WTC11 (cell line): ENCODE measurements around the gene TTC7B. TPM values are rescaled to one million over a fixed set of nuclear protein-coding genes. Genes with fewer than 3 reads are reported as not detected.

Experiments
- ATAC-seq: fragments of 200-7000 bp; cut with Tn5 transposase; 2 replicates; pipeline ENCODE4 v1.10.0; 2021; ENCODE audit warnings: mild to moderate bottlenecking, moderate library complexity
- CTCF ChIA-PET: fragments of 300-600 bp; sonication (Branson Sonifier 250); formaldehyde crosslinking; loops from one replicate; lab custom pipeline; 2021; ENCODE audit warnings: antibody characterized with exemption; lab: Charles Lee
- POLR2A ChIA-PET: fragments of 350-600 bp; sonication (Branson Sonifier 250); formaldehyde crosslinking; loops from one replicate; lab custom pipeline; 2021; ENCODE audit warnings: antibody characterized with exemption; lab: Charles Lee
- DNase-seq: peaks from one replicate; pipeline ENCODE4 v3.0.0; 2021; ENCODE audit warnings: low spot score
- H3K27ac Mint-ChIP-seq: 2 replicates; pipeline ENCODE4 v1.8.0; 2021; ENCODE audit warnings: mixed read lengths
- H3K27me3 Mint-ChIP-seq: 2 replicates; pipeline ENCODE4 v1.8.0; 2021; ENCODE audit warnings: low read depth, mild to moderate bottlenecking, moderate library complexity, mixed read lengths
- H3K36me3 Mint-ChIP-seq: 2 replicates; pipeline ENCODE4 v1.8.0; 2021; ENCODE audit warnings: mixed read lengths
- H3K4me1 Mint-ChIP-seq: 2 replicates; pipeline ENCODE4 v1.8.0; 2022; ENCODE audit warnings: mixed read lengths
- H3K4me3 Mint-ChIP-seq: 2 replicates; pipeline ENCODE4 v1.8.0; 2021; ENCODE audit warnings: mild to moderate bottlenecking, moderate library complexity, mixed read lengths
- H3K9me3 Mint-ChIP-seq: 2 replicates; pipeline ENCODE4 v1.8.0; 2021; ENCODE audit warnings: mixed read lengths
- FOXK1 ChIP-seq: sonication (generic); formaldehyde crosslinking; IDR thresholded peaks from 2 replicates; pipeline ENCODE4 v1.8.0; 2022; ENCODE audit warnings: mild to moderate bottlenecking, moderate library complexity, missing genetic modification reagents
- FOXP1 ChIP-seq: sonication (generic); formaldehyde crosslinking; IDR thresholded peaks from 2 replicates; pipeline ENCODE4 v1.8.0; 2022; ENCODE audit warnings: missing genetic modification reagents, mild to moderate bottlenecking, moderate library complexity, borderline replicate concordance
- HMGXB4 ChIP-seq: sonication (generic); formaldehyde crosslinking; IDR thresholded peaks from 2 replicates; pipeline ENCODE4 v1.8.1; 2023; ENCODE audit warnings: mild to moderate bottlenecking, moderate library complexity, missing genetic modification reagents
- IRF2 ChIP-seq: sonication (generic); formaldehyde crosslinking; IDR thresholded peaks from 2 replicates; pipeline ENCODE4 v1.8.0; 2022; ENCODE audit warnings: low read depth, missing genetic modification reagents, borderline replicate concordance
- MAX ChIP-seq: sonication (generic); formaldehyde crosslinking; IDR thresholded peaks from 2 replicates; pipeline ENCODE4 v1.8.0; 2022; ENCODE audit warnings: mild to moderate bottlenecking, missing genetic modification reagents
- MXD4 ChIP-seq: fragments of 250-450 bp; sonication (Bioruptor Pico); IDR thresholded peaks from 2 replicates; pipeline ENCODE4 v1.8.0; 2021; ENCODE audit warnings: mild to moderate bottlenecking, moderate library complexity, borderline replicate concordance
- NR2C2 ChIP-seq: sonication (generic); formaldehyde crosslinking; IDR thresholded peaks from 2 replicates; pipeline ENCODE4 v1.8.0; 2022; ENCODE audit warnings: mild to moderate bottlenecking, missing genetic modification reagents
- OVOL2 ChIP-seq: fragments of 250-450 bp; sonication (Bioruptor Pico); IDR thresholded peaks from 2 replicates; pipeline ENCODE4 v1.9.0; 2021; ENCODE audit warnings: mild to moderate bottlenecking, borderline replicate concordance
- SP1 ChIP-seq: sonication (generic); formaldehyde crosslinking; conservative IDR thresholded peaks from 2 replicates; pipeline ENCODE4 v1.8.1; 2022; ENCODE audit warnings: missing genetic modification reagents
- USF2 ChIP-seq: sonication (generic); formaldehyde crosslinking; IDR thresholded peaks from 2 replicates; pipeline ENCODE4 v1.8.1; 2023; ENCODE audit warnings: mild to moderate bottlenecking, missing genetic modification reagents, moderate library complexity
- ZBTB21 ChIP-seq: sonication (generic); formaldehyde crosslinking; IDR thresholded peaks from 2 replicates; pipeline ENCODE4 v1.8.1; 2023; ENCODE audit warnings: mild to moderate bottlenecking, missing genetic modification reagents, borderline replicate concordance
- ZNF512 ChIP-seq: sonication (generic); formaldehyde crosslinking; IDR thresholded peaks from 2 replicates; pipeline ENCODE4 v1.8.1; 2022; ENCODE audit warnings: missing genetic modification reagents, borderline replicate concordance
- total RNA-seq: library from RNA; stranded (reverse); gene quantifications from 3 replicates; pipeline ENCODE4 v1.2.3, GENCODE V29; 2021
- TF ChIP-seq, protein P1 (sequence below): fragments of 200-600 bp; IDR thresholded peaks from 2 replicates; pipeline ENCODE4 v1.8.0; 2022; ENCODE audit warnings: antibody characterized with exemption
- TF ChIP-seq, protein P2 (sequence below): fragments of 250-450 bp; sonication (Bioruptor Pico); IDR thresholded peaks from 2 replicates; pipeline ENCODE4 v1.9.0; 2021; ENCODE audit warnings: mild to moderate bottlenecking
- TF ChIP-seq, protein P3 (sequence below): sonication (generic); formaldehyde crosslinking; IDR thresholded peaks from 2 replicates; pipeline ENCODE4 v1.8.1; 2023; ENCODE audit warnings: mild to moderate bottlenecking, missing genetic modification reagents
- TF ChIP-seq, protein P4 (sequence below): sonication (generic); formaldehyde crosslinking; IDR thresholded peaks from 2 replicates; pipeline ENCODE4 v1.8.0; 2023; ENCODE audit warnings: mild to moderate bottlenecking, missing genetic modification reagents

Gene TTC7B
- total RNA-seq, 1 experiment from 2014 or later: 27.6 TPM

DNA sequence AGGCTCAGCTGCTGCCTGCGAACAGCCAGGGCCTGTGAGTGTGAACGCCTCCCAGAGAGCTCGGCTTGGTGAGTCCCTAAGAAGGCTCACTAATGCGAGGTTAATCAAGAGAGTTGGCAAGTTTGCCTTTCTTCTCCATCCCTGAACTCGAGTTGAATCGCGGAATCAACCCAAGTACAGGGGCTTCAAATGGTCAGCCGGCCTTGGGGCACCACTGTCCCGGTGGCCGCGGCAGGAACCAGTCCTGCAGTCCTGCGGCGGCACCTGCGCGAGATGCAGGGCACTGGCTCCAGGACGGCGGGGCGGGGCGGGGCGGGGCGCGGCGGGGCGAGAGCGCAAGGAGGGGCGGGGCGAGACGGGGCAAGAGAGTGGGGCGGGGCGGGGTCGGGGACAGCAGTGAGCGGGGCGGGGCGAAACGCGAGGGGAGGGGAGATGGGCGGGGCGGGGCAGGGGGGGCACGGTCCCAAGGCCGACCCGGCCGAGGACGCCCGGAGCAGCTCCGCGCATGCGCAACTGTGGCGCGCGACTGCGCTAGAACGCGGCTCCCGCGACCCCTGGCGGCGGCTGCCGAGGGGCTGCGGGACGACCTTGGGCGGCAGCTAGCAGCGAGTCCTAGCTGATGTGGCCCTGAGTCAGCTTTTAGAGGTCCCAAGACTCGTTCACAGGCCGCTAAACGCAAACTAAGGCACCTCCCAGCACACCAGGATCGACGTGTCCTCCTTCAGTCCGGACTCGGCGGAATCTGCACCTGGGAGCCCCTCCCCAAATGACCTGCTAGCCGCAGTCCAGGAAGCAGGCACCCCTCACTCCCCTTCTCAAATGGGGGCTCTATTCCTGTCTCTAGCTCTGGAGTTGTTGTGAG lies 58.0 kb downstream of the TTC7B start (continued):
- TF ChIP-seq, protein P1, sequence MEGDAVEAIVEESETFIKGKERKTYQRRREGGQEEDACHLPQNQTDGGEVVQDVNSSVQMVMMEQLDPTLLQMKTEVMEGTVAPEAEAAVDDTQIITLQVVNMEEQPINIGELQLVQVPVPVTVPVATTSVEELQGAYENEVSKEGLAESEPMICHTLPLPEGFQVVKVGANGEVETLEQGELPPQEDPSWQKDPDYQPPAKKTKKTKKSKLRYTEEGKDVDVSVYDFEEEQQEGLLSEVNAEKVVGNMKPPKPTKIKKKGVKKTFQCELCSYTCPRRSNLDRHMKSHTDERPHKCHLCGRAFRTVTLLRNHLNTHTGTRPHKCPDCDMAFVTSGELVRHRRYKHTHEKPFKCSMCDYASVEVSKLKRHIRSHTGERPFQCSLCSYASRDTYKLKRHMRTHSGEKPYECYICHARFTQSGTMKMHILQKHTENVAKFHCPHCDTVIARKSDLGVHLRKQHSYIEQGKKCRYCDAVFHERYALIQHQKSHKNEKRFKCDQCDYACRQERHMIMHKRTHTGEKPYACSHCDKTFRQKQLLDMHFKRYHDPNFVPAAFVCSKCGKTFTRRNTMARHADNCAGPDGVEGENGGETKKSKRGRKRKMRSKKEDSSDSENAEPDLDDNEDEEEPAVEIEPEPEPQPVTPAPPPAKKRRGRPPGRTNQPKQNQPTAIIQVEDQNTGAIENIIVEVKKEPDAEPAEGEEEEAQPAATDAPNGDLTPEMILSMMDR: peak; percentile 65
- no peak for TF ChIP-seq OVOL2
- no peak for TF ChIP-seq ZNF512 (CRISPR knock-in tag)
- TF ChIP-seq, protein P2, sequence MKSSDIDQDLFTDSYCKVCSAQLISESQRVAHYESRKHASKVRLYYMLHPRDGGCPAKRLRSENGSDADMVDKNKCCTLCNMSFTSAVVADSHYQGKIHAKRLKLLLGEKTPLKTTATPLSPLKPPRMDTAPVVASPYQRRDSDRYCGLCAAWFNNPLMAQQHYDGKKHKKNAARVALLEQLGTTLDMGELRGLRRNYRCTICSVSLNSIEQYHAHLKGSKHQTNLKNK (CRISPR knock-in tag): no peak
- no peak for TF ChIP-seq HMGXB4
- no peak for TF ChIP-seq FOXK1
- no peak for TF ChIP-seq IRF2 (CRISPR knock-in tag)
- peak; percentile 74 for TF ChIP-seq SP1 (CRISPR knock-in tag)
- no peak for TF ChIP-seq NR2C2
- no peak for TF ChIP-seq MXD4
- no peak for TF ChIP-seq ZBTB21 (CRISPR knock-in tag)
- TF ChIP-seq MAX: peak; percentile 45; the same call in 1 of the 2 replicates
- TF ChIP-seq, protein P3, sequence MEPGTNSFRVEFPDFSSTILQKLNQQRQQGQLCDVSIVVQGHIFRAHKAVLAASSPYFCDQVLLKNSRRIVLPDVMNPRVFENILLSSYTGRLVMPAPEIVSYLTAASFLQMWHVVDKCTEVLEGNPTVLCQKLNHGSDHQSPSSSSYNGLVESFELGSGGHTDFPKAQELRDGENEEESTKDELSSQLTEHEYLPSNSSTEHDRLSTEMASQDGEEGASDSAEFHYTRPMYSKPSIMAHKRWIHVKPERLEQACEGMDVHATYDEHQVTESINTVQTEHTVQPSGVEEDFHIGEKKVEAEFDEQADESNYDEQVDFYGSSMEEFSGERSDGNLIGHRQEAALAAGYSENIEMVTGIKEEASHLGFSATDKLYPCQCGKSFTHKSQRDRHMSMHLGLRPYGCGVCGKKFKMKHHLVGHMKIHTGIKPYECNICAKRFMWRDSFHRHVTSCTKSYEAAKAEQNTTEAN (CRISPR knock-in tag): no peak
- TF ChIP-seq FOXP1 (CRISPR knock-in tag): no peak

DNA sequence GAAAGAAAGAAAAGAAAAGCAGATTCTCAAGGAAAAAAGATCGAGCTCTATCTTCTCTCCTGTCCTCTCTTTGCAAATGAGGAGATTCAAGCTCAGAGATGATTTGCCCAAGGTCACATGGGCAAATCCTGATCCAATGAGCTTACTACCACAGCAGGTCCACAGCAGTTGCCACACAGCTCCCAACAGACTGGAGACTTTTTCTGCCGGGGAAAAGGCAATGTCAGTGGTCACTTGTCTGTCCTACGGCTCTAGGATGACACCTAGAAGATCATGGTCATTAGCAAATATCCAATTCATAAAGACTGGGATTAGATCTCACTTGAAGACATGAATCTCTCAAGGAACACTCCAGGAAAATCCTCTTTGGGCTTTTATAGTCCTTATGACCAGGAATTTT lies 58.8 kb downstream of the TTC7B start:
- H3K36me3 Mint-ChIP-seq: no peaks in the 10 kb centered on the region
- ChIA-PET CTCF (interaction anchor here (0.5 to 4.1 kb wide), 47 partner anchors 8 to 481 kb away, joined by 3 to 51 read pairs (median 6); partner anchors contain the start of genes DGLUCY and TTC7B), POLR2A (interaction anchor here (0.6 kb wide), 1 partner anchor 75 kb away, joined by 3 read pairs; no protein-coding TSS in a partner anchor)
- H3K27ac Mint-ChIP-seq: no peak overlapping the region
- H3K9me3 Mint-ChIP-seq: peaks cover under 1% of the 10 kb centered on the region
- H3K27me3 Mint-ChIP-seq: peaks cover 10% of the 10 kb centered on the region
- TF ChIP-seq USF2 (CRISPR knock-in tag): peak; percentile 40; the same call in 1 of the 2 replicates
- TF ChIP-seq, protein P4, sequence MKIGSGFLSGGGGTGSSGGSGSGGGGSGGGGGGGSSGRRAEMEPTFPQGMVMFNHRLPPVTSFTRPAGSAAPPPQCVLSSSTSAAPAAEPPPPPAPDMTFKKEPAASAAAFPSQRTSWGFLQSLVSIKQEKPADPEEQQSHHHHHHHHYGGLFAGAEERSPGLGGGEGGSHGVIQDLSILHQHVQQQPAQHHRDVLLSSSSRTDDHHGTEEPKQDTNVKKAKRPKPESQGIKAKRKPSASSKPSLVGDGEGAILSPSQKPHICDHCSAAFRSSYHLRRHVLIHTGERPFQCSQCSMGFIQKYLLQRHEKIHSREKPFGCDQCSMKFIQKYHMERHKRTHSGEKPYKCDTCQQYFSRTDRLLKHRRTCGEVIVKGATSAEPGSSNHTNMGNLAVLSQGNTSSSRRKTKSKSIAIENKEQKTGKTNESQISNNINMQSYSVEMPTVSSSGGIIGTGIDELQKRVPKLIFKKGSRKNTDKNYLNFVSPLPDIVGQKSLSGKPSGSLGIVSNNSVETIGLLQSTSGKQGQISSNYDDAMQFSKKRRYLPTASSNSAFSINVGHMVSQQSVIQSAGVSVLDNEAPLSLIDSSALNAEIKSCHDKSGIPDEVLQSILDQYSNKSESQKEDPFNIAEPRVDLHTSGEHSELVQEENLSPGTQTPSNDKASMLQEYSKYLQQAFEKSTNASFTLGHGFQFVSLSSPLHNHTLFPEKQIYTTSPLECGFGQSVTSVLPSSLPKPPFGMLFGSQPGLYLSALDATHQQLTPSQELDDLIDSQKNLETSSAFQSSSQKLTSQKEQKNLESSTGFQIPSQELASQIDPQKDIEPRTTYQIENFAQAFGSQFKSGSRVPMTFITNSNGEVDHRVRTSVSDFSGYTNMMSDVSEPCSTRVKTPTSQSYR (CRISPR knock-in tag): no peak
- H3K4me1 Mint-ChIP-seq: peaks cover 33% of the 10 kb centered on the region
- peak overlapping the region; percentile 59 for H3K4me3 Mint-ChIP-seq
- DNase-seq (no peak), ATAC-seq (no peak)
